ENCODE measurements around the gene GPR89A.
"Not testable (repeated sequence)": the region's sequence is repeated elsewhere in the genome, so short reads cannot be mapped to it uniquely, and the experiment has no call there.

GPR89A gene

GRCh38 chr1:145607833-145608733, at the start of gene GPR89A:
Gene GPR89A (plus strand): TSS chr1:145607988. CDS start chr1:145608134, 146 bp downstream.
- DNase-seq (ENCODE audit: low read depth), result peak; percentile 83

- not testable (repeated sequence) for DNase-seq (ENCODE audit: low read depth)
Observed at GRCh38 chr1:145586820-145587219, 21.0 kb upstream of the GPR89A start.

GRCh38 chr1:145590806-145591205, 17.0 kb upstream of the GPR89A start:
- peak; percentile 8 for DNase-seq (ENCODE audit: low read depth)

- not testable (repeated sequence) for DNase-seq (ENCODE audit: low read depth)
Observed at GRCh38 chr1:145592347-145592746, 15.4 kb upstream of the GPR89A start.

- not testable (repeated sequence) for DNase-seq (ENCODE audit: low read depth)
Observed at GRCh38 chr1:145595421-145595820, 12.4 kb upstream of the GPR89A start.

- DNase-seq (ENCODE audit: low read depth), result not testable (repeated sequence)
Observed at GRCh38 chr1:145596236-145596635, 11.6 kb upstream of the GPR89A start.

- DNase-seq (ENCODE audit: low read depth), result not testable (repeated sequence)
Observed at GRCh38 chr1:145599426-145599825, 8.4 kb upstream of the GPR89A start.

- DNase-seq (ENCODE audit: low read depth), result no peak
Observed at GRCh38 chr1:145601593-145601992, 6.2 kb upstream of the GPR89A start.

- DNase-seq (ENCODE audit: low read depth), result not testable (repeated sequence)
Observed at GRCh38 chr1:145606840-145607239, 948 bp upstream of the GPR89A start.

- DNase-seq (ENCODE audit: low read depth), result not testable (repeated sequence)
Observed at GRCh38 chr1:145607289-145607688, 499 bp upstream of the GPR89A start.

- not testable (repeated sequence) for DNase-seq (ENCODE audit: low read depth)
Observed at GRCh38 chr1:145610744-145611143, 3.0 kb downstream of the GPR89A start.

GRCh38 chr1:145620073-145620472, 12.3 kb downstream of the GPR89A start:
- DNase-seq (ENCODE audit: low read depth), result not testable (repeated sequence)

- DNase-seq (ENCODE audit: low read depth), result not testable (repeated sequence)
Observed at GRCh38 chr1:145622177-145622576, 14.4 kb downstream of the GPR89A start.

GRCh38 chr1:145636237-145636636, 28.4 kb downstream of the GPR89A start:
- DNase-seq (ENCODE audit: low read depth), result not testable (repeated sequence)

- not testable (repeated sequence) for DNase-seq (ENCODE audit: low read depth)
Observed at GRCh38 chr1:145641886-145642285, 34.1 kb downstream of the GPR89A start.

GRCh38 chr1:145643990-145644389, 36.2 kb downstream of the GPR89A start:
- not testable (repeated sequence) for DNase-seq (ENCODE audit: low read depth)

GRCh38 chr1:145656245-145656943, 48.6 kb downstream of the GPR89A start:
- DNase-seq (ENCODE audit: low read depth), result not testable (repeated sequence)

GRCh38 chr1:145662502-145662901, 54.7 kb downstream of the GPR89A start:
- DNase-seq (ENCODE audit: low read depth), result not testable (repeated sequence)

- DNase-seq (ENCODE audit: low read depth), result not testable (repeated sequence)
Observed at GRCh38 chr1:145665015-145665414, 57.2 kb downstream of the GPR89A start.

- not testable (repeated sequence) for DNase-seq (ENCODE audit: low read depth)
Observed at GRCh38 chr1:145670995-145671745, 63.4 kb downstream of the GPR89A start.

GRCh38 chr1:145673217-145673616, 65.4 kb downstream of the GPR89A start:
- not testable (repeated sequence) for DNase-seq (ENCODE audit: low read depth)

- not testable (repeated sequence) for DNase-seq (ENCODE audit: low read depth)
Observed at GRCh38 chr1:145684858-145685257, 77.1 kb downstream of the GPR89A start.
